Right lobe of liver (tissue), 4 donors: ENCODE measurements around the gene SPEF2.

ENCODE experiments used
- CTCF ChIP-seq, 4 donors: fragments of 200-600 bp in 3 of 4; fragments of 450-650 bp in 1 of 4; IDR thresholded peaks; one replicate each; pipeline versions ENCODE4 v1.5.1 to v1.8.0; 2016 to 2022; ENCODE audit warnings: antibody characterized with exemption in 4 of 4, mild to moderate bottlenecking in 2 of 4
- POLR2A ChIP-seq: fragments of 450-650 bp; IDR thresholded peaks from one replicate; pipeline ENCODE4 v1.6.1; 2017; ENCODE audit warnings: antibody characterized with exemption, mild to moderate bottlenecking
- donor health status: DM: no; HTN: no; CAD: no.
- donor health status: DM: no; HTN: no; CAD: no.
- donor health status: DM: no; HTN: yes; CAD: no.

- TF ChIP-seq CTCF (IDR thresholded peaks at IDR 0.05), result no peak
- TF ChIP-seq POLR2A, result no peak
Observed at GRCh38 chr5:35677878-35678277, 60.2 kb downstream of the SPEF2 start.
